Measurements from ENCODE around the gene C17orf50. TPM values are rescaled to one million over a fixed set of nuclear protein-coding genes. Genes with fewer than 3 reads are reported as not detected.

C17orf50 gene
- total RNA-seq, 1 donor from 2014 or later: 1.0 TPM

GRCh38 chr17:35809855-35810461 is 49.3 kb downstream of the C17orf50 start:
- TF ChIP-seq, protein P1, sequence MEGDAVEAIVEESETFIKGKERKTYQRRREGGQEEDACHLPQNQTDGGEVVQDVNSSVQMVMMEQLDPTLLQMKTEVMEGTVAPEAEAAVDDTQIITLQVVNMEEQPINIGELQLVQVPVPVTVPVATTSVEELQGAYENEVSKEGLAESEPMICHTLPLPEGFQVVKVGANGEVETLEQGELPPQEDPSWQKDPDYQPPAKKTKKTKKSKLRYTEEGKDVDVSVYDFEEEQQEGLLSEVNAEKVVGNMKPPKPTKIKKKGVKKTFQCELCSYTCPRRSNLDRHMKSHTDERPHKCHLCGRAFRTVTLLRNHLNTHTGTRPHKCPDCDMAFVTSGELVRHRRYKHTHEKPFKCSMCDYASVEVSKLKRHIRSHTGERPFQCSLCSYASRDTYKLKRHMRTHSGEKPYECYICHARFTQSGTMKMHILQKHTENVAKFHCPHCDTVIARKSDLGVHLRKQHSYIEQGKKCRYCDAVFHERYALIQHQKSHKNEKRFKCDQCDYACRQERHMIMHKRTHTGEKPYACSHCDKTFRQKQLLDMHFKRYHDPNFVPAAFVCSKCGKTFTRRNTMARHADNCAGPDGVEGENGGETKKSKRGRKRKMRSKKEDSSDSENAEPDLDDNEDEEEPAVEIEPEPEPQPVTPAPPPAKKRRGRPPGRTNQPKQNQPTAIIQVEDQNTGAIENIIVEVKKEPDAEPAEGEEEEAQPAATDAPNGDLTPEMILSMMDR (conservative IDR thresholded peaks at IDR 0.05; ENCODE audit: low read depth, low read length): no peak
- no peak for DNase-seq (ENCODE audit: low read depth)
- H3K4me3 ChIP-seq (ENCODE audit: low read depth, low read length): peak overlapping the region; percentile 85

DNA sequence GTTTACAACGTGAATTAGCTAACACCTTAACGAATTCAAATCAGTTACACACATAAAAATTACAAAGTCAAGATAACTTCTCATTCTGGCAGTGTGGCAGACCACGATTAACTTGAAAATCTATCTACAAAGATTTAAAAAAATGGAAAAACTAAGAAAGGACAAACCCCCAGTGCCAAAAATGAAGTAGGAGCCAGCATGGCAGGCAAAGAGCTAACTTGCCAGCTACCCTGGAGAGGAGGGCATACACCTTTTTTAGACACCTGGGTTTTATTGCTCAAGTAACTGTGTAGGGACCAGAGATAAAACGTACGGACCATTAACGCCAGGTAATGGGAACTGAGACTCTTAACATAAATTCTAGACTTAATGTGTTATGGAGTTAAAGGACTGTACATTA is 51.1 kb downstream of the C17orf50 start:
- no peak for DNase-seq (ENCODE audit: low read depth)
- TF ChIP-seq, protein P1 (conservative IDR thresholded peaks at IDR 0.05; ENCODE audit: low read depth, low read length): no peak
- no peak overlapping the region for H3K4me3 ChIP-seq (ENCODE audit: low read depth, low read length)

DNA sequence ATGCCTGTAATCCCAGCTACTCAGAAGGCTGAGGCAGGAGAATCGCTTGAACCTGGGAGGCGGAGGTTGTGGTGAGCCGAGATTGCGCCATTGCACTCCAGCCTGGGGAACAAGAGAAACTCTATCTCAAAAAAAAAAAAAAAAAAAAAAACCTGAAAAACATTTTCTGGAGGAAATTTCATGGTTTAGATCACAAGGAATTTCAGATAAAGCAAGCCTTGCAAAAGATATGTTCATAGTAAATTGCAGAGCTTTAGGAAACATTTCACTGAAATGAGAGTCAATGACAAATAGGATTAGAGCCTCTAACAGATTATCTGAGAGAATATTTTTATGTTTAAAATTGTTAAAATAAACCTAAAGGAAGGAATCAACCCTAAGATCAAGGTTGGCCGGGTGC is 51.8 kb downstream of the C17orf50 start:
- H3K4me3 ChIP-seq (ENCODE audit: low read depth, low read length): no peak overlapping the region
- DNase-seq (ENCODE audit: low read depth): no peak
- TF ChIP-seq, protein P1 (conservative IDR thresholded peaks at IDR 0.05; ENCODE audit: low read depth, low read length): no peak

Other genes starting within 250 kb of the C17orf50 start
- gene SLFN12L, start 223.2 kb upstream of the C17orf50 start, total RNA-seq: not detected in 2 replicates
- not detected in 2 replicates for gene SLFN14, start 200.1 kb upstream of the C17orf50 start, total RNA-seq
- gene PEX12, start 182.3 kb upstream of the C17orf50 start, total RNA-seq: 2.0 and 4.2 TPM in 2 replicates
- 134 and 142 TPM in 2 replicates for gene AP2B1, start 173.6 kb upstream of the C17orf50 start, total RNA-seq
- gene RASL10B, start 29.2 kb upstream of the C17orf50 start, total RNA-seq: 0.92 and 1.6 TPM in 2 replicates
- not detected in 2 replicates for gene GAS2L2, start 7.6 kb upstream of the C17orf50 start, total RNA-seq
- gene MMP28, start 34.8 kb downstream of the C17orf50 start, total RNA-seq: not detected in 2 replicates
- 17.3 and 28.1 TPM in 2 replicates for gene TAF15, start 48.6 kb downstream of the C17orf50 start, total RNA-seq
- not detected in 2 replicates for gene HEATR9, start 108.0 kb downstream of the C17orf50 start, total RNA-seq
- gene CCL5, start 119.5 kb downstream of the C17orf50 start, total RNA-seq: not detected in 2 replicates
- gene RDM1, start 169.9 kb downstream of the C17orf50 start, total RNA-seq: 2.8 and 4.0 TPM in 2 replicates
- gene LYZL6, start 182.8 kb downstream of the C17orf50 start, total RNA-seq: not detected in 2 replicates
- gene CCL16, start 220.6 kb downstream of the C17orf50 start, total RNA-seq: not detected in 2 replicates
- not detected in 2 replicates for gene CCL14, start 225.8 kb downstream of the C17orf50 start, total RNA-seq
- gene CCL15, start 240.7 kb downstream of the C17orf50 start, total RNA-seq: not detected in 2 replicates